ENCODE data around the gene FKBP4. TPM values are rescaled to one million over a fixed set of nuclear protein-coding genes. Genes with fewer than 3 reads are reported as not detected.

FKBP4 gene
- total RNA-seq, 4 donors from 2014 or later = 27.7 to 42.4 (median 33.7) TPM

- H3K27me3 ChIP-seq = no peaks in the 10 kb centered on the region
- H3K9me3 ChIP-seq = no peaks in the 10 kb centered on the region
- TF ChIP-seq POLR2A (IDR thresholded peaks at IDR 0.05) (no peak), CTCF (IDR thresholded peaks at IDR 0.05) (no peak)
- no peak for DNase-seq
- no peaks in the 10 kb centered on the region for H3K36me3 ChIP-seq
- H3K4me3 ChIP-seq = no peak overlapping the region
- H3K4me1 ChIP-seq = no peaks in the 10 kb centered on the region
- H3K27ac ChIP-seq = no peak overlapping the region
These were observed 35.0 kb upstream of the FKBP4 start for GRCh38 chr12:2759733-2760132.

- H3K36me3 ChIP-seq = no peaks in the 10 kb centered on the region
- TF ChIP-seq CTCF (IDR thresholded peaks at IDR 0.05) (no peak), POLR2A (IDR thresholded peaks at IDR 0.05) (no peak)
- no peak overlapping the region for H3K27ac ChIP-seq
- DNase-seq = no peak
- H3K27me3 ChIP-seq = no peaks in the 10 kb centered on the region
- no peak overlapping the region for H3K4me3 ChIP-seq
- H3K4me1 ChIP-seq = no peaks in the 10 kb centered on the region
- no peaks in the 10 kb centered on the region for H3K9me3 ChIP-seq
These were observed 30.4 kb upstream of the FKBP4 start for GRCh38 chr12:2764398-2764797.

GRCh38 chr12:2765052-2765451 is 29.7 kb upstream of the FKBP4 start:
- TF ChIP-seq CTCF (IDR thresholded peaks at IDR 0.05) (no peak), POLR2A (IDR thresholded peaks at IDR 0.05) (no peak)
- no peak overlapping the region for H3K27ac ChIP-seq
- DNase-seq = no peak

GRCh38 chr12:2765608-2766007 is 29.2 kb upstream of the FKBP4 start:
- DNase-seq = no peak
- Histone ChIP-seq H3K9me3 (no peaks in the 10 kb centered on the region), H3K4me3 (no peak overlapping the region), H3K27me3 (no peaks in the 10 kb centered on the region), H3K36me3 (no peaks in the 10 kb centered on the region), H3K4me1 (no peaks in the 10 kb centered on the region), H3K27ac (no peak overlapping the region)
- no peak for TF ChIP-seq CTCF (IDR thresholded peaks at IDR 0.05)
- TF ChIP-seq POLR2A (IDR thresholded peaks at IDR 0.05) = no peak

More at GRCh38 chr12:2765052-2765451, 29.7 kb upstream of the FKBP4 start:
- H3K4me1 ChIP-seq = no peaks in the 10 kb centered on the region
- no peak overlapping the region for H3K4me3 ChIP-seq
- no peaks in the 10 kb centered on the region for H3K27me3 ChIP-seq
- no peaks in the 10 kb centered on the region for H3K9me3 ChIP-seq
- H3K36me3 ChIP-seq = no peaks in the 10 kb centered on the region

GRCh38 chr12:2768224-2768961 is 26.4 kb upstream of the FKBP4 start:
- H3K4me3 ChIP-seq = no peak overlapping the region
- TF ChIP-seq POLR2A (IDR thresholded peaks at IDR 0.05) (no peak), CTCF (IDR thresholded peaks at IDR 0.05) (no peak)
- H3K9me3 ChIP-seq = no peaks in the 10 kb centered on the region
- no peaks in the 10 kb centered on the region for H3K27me3 ChIP-seq
- H3K4me1 ChIP-seq = no peaks in the 10 kb centered on the region
- DNase-seq = no peak
- no peaks in the 10 kb centered on the region for H3K36me3 ChIP-seq
- H3K27ac ChIP-seq = no peak overlapping the region
